ENCODE measurements around the gene GALNTL6.

The GALNTL6 gene

GRCh38 chr4:172127168-172127567 lies 314.0 kb downstream of the GALNTL6 start:
- no peak for DNase-seq

DNA sequence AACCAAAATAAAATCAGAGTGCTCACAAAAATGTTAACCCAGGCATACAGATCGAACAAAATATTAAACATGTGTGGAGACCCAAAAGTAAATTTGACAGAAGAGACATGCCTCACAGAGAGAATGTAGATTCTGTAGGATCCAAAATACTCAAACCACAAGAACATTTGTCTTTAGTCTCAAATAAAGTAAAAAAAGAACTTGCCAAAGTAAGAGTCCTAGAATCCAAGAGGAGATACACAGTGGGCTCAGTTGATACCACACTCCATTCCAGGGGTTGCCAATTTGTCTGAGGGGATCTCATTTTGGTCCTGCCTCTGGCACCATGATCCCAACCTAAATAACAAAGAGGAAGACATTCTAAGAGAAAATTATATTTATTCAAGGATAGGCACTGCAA lies 316.4 kb downstream of the GALNTL6 start:
- no peak for DNase-seq

DNA sequence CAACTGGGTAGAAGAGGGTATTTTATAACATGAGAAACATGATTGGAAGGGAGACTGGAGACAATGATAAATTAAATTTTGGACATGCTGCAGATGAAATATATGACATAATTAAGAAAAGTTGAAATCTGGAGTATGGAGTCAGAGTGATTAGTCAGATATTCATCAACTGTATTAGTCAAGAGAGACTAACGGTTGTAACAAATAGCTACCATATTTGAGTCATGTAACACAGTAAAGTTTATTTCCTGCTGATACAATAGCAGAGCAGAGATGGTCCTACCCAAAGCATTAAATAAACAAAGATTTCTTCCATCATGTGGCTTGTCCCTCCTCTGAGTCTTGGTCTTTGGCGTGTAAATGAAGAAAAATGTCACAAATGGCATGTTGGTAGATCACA lies 321.3 kb downstream of the GALNTL6 start:
- no peak for DNase-seq

DNA sequence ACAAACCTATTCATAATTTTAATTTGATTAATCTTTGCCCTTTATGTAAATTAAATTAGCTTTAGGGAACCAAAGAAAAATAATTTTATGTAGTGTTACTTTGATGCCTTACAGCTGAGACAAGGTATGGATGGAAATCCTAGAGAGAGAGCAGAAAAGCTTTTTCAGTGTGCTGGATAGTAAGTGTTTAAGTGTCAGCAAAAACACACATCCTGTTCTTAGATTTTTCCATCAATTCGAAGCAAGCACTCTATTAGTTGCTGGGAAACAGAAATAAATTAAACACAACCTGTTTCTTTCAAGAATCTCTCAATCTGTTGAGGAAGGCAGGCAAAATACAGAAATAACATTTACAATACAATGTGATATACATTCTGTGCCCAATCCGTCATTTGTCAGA lies 327.8 kb downstream of the GALNTL6 start:
- no peak for DNase-seq

DNA sequence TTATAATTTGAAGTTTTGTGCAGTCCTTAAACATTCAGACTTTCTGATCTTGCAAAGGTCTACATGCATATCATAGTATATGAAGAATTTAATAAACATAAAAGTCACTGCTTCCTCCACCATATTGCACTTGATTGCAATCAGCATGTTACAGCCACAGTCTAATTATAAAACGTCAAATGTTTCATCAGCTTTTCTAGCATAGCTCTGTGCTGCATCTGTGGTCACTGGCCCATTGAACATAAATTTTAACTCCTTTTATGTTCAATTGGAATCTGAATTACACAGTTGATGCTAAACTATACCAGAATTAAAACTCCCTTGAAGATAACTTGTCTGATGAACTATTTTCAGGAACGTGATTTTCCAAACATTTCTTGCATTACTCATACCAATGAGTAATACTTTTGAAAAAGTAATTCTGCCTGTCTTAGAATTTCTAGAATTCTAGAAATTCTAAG lies 329.1 kb downstream of the GALNTL6 start:
- DNase-seq, result no peak

GRCh38 chr4:172143605-172144314 lies 330.6 kb downstream of the GALNTL6 start:
- no peak for DNase-seq

DNA sequence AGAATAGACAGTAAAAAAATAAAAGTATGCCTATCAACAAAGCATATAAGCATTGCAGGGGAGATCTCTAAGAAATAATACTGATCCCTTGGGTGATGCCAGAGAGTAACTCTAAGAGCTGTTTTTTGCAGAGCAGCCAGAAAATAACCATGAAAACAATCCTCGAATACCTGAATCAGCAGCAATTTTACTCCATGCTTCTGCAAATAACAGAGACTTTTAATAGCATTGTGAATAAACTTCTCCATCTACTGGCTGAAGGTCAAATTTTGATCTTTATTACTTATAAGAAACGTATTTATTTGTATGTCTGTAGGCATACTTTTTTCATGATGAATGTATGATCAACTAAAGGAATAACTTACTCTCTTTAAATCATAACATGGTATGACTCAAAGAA lies 334.5 kb downstream of the GALNTL6 start:
- DNase-seq, result no peak

- DNase-seq, result no peak
These were observed 336.1 kb downstream of the GALNTL6 start for GRCh38 chr4:172149329-172149728.

- no peak for DNase-seq
These were observed 339.1 kb downstream of the GALNTL6 start for GRCh38 chr4:172152284-172152683.

GRCh38 chr4:172153719-172154118 lies 340.5 kb downstream of the GALNTL6 start:
- no peak for DNase-seq

DNA sequence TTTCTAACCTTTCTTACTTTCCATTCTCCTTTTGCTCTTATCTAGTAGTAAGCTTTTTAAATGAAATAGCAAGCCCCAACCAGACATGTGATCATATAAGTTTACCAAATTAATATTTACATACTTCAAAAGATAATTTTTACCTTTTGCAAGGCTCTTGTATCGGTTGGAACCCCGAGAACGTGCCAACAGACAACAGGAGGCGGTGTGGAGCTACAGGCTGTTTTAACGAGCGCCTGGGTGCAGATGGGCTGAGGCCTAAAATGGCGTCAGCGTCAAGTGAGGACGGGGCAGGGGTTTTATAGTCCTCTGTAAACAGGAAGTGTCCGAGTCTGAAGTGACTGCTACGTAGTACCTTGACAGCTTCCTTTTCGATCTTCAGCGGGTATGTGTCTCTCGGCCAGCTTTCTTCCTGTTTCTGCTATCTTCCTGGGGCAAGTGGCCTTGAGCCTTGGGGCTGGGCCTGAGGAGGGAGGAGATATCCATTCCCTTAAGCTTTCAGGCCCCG lies 342.7 kb downstream of the GALNTL6 start:
- DNase-seq, result no peak

- DNase-seq, result no peak
These were observed 344.7 kb downstream of the GALNTL6 start for GRCh38 chr4:172157946-172158345.

DNA sequence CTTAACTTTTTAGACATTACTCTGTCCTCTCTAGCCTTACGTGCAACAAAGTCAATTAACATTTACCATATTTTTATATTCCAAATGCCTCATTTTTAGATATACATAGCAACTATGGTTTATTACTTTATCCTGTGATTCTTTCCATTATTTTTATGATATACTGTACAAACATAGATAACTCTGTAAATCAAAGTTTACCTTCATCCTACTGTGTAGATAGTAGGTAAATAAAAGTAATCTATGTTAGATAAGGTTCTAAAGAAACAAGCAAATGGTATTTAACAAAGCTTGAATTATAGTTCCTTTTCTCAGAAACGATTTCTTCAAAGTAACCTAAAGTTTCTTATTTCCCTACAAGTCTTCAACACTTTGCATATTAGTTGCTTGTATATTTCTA lies 350.0 kb downstream of the GALNTL6 start:
- DNase-seq, result no peak

DNA sequence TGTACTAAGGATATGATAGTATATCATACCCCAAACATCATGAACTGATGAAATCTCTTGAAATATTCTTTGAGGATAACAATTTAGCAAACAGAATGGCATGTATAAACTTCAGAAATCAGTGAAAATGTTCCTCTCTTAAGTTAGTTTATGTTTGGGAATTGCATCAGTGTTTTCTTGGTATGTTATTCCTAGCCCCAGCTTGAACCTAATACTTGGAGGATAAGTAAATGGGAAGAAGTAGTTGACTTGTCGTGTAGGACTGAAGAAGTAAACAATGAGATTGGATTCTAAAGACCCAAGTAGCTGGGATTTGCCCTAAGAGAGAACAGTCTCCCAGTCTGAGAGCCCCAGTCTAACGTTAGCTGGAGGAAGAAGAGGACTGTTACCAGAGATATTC lies 355.7 kb downstream of the GALNTL6 start:
- DNase-seq, result no peak

- DNase-seq, result no peak
These were observed 356.7 kb downstream of the GALNTL6 start for GRCh38 chr4:172169871-172170270.

DNA sequence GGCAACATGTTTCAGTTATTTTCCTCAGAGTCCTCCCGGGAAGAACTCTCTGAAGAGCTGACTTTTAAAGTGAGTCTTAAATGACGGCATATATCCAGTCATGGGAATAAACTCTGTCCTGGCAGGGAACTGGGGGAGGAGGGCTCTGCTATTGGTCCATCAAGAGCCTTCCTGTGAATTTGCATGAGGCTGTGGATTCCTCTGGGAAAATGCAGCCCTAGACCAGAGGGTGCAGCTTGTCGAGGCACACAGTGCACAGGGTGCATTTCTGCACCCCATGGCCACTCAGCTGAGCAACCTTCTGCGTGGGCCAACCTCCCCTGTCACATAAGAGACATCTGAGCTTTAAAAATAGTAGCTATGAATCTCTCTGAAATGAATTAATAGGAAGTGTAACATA lies 360.0 kb downstream of the GALNTL6 start:
- DNase-seq, result no peak

DNA sequence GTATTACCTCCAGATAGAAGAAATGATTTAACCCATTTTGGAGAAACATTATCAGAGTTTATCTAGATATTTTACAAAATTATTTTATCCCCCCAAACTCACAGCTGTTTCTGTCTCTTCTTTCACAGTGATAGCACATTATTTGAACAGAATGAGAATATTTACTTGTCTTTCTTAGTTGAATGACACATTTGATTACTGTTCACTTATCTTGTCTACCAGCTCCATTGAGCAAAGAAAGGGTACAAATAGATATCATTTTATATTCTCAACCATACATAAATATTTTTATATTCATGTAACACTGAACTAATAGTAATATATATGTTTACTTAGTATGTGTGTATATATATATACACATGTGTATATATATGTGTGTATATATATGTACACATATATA lies 364.2 kb downstream of the GALNTL6 start:
- no peak for DNase-seq

GRCh38 chr4:172188248-172188988 lies 375.2 kb downstream of the GALNTL6 start:
- DNase-seq, result no peak

- DNase-seq, result no peak
These were observed 389.4 kb downstream of the GALNTL6 start for GRCh38 chr4:172202480-172203076.

DNA sequence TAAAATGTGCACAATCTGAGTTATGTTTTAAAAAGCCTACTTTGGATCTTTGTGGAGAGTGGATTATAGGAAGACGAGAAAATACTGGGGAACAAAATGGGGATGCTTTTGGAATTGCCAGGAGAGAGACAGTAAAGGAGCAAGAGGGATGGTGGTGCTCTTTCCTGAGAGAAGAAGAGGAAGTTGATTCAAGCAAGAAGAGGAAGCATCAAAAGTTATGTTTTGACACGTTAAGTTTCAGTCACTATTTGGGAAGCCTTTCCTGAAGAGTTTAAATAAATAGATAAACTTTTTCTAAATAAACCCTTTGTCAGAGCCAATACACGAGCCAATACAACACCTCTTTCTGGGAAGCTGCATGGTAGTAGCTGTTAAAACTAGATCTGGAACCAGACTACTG lies 394.1 kb downstream of the GALNTL6 start:
- DNase-seq, result no peak

DNA sequence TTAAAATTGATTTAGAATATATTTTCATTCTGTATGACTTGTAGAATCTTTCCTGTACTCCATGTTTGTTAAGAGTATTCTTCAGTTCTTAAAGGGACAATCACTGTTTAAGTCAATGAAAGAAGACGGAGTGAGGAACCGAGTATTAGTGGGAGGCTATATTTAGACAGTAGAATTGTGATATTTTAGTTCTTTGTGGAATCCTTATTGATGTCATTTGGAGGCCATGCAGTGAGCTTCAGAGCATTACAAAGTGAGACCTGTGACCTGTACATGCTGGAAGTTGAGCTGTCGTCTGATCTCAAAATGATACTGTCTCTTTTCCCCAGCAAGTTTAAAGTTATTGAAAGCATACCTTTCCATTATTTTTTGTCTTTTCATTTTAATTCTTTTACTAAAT lies 394.7 kb downstream of the GALNTL6 start:
- no peak for DNase-seq

GRCh38 chr4:172220679-172221078 lies 407.5 kb downstream of the GALNTL6 start:
- DNase-seq, result no peak

- DNase-seq, result no peak
These were observed 412.3 kb downstream of the GALNTL6 start for GRCh38 chr4:172225457-172225856.

DNA sequence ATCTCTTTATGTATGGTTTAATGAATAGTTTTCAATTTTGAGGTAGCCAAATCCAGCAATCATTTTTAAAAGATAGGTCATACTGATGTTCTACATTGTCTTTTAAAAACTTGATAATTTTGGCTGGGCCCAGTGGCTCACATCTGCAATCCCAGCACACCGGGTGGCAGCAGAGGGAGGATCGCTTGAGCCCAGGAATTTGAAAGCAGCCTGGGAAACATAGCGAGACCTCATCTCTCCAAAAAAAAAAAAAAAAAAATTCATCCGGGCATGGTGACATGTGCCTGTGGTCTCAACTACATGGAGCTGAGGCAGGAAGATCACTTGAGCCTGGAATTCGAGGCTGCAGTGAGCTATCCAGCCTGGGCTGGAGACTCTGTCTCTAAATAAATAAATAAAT lies 419.8 kb downstream of the GALNTL6 start:
- no peak for DNase-seq

Measured in right hindlimb (tissue), 1 donor.